ENCODE measurements around the gene CAMK2D.
A peak's percentile ranks its signal among the peaks of the same experiment; 100 is the strongest.

The CAMK2D gene

DNA sequence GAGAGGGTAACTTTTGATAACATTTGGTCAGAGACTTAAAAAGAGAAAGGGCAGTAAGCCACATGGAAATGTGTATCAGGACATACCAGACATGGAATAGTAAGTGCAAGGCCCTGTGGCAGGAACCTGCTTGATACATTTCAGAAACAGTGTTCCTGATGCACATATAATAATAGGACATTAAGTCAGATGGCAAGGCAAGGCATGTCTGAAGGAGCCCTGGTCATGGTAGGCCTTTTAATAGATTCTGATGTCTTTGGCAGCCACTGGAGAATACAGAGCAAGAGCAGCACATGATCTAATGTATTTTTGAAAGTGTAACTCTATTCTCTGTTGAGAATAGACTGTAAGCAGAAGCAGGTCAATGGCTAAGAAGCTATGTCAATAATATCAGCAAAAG is 279.7 kb downstream of the CAMK2D start:
- in situ Hi-C loops (cut with HindIII; ENCODE audit: low pct_ligation_motif_present, low pct_unique_long_range_greater_than_20kb, low sequenced_read_pairs): no loop called here
- no peak for DNase-seq

DNA sequence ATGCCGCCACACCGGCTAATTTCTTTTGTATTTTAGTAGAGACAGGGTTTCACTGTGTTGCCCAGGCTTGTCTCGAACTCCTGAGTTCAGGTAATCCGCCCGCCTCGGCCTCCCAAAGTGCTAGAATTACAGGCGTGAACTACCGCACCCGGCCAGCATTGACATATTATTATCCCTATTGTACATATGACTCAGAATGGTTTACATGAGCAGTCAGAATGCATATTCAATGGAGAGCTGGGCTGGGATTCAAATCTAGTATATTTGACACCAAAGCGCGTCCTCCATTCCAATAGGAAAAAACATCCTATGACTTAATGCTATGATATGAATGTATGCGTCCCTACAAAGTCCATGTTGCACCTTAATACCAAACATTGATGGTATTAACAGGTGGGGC is 281.4 kb downstream of the CAMK2D start:
- in situ Hi-C loops (cut with HindIII; ENCODE audit: low pct_ligation_motif_present, low pct_unique_long_range_greater_than_20kb, low sequenced_read_pairs): no loop called here
- no peak for DNase-seq

DNA sequence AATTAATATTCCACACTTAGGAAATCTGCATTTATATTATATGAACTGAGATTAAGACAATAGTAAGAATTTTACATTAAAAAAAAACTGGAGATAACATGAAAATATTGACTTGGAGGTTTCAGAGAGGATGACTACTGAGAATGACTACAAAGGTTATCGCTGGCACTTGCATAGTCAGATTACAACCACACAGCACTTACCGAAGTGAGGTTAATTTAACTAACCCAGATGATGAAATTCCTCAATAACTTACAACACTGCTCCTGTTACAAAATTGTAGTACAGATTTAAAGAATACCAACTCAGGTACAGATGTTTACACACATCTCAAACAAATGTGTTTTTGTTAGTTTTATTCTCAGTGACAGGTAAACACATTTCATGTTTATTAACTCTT is 283.5 kb downstream of the CAMK2D start:
- DNase-seq: no peak
- in situ Hi-C loops (cut with HindIII; ENCODE audit: low pct_ligation_motif_present, low pct_unique_long_range_greater_than_20kb, low sequenced_read_pairs): no loop called here

DNA sequence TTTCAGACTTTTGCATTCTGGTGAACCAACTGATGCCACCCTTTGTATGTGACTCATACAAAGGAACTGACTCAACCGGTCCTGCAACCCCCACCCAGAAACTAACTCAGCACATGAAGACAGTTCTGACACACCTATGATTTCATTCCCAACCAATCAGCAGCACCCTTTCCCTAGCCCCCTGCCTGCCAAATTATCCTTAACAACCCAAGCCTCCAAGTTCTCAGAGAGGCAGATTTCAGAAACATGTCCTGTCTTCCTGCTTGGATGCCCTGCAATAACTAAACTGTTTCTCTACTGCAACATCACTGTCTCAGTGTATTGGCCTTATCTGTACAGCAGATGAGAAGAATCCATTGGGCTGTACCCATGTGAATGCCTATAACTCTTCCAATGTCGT is 284.7 kb downstream of the CAMK2D start:
- in situ Hi-C loops (cut with HindIII; ENCODE audit: low pct_ligation_motif_present, low pct_unique_long_range_greater_than_20kb, low sequenced_read_pairs): no loop called here
- no peak for DNase-seq

DNA sequence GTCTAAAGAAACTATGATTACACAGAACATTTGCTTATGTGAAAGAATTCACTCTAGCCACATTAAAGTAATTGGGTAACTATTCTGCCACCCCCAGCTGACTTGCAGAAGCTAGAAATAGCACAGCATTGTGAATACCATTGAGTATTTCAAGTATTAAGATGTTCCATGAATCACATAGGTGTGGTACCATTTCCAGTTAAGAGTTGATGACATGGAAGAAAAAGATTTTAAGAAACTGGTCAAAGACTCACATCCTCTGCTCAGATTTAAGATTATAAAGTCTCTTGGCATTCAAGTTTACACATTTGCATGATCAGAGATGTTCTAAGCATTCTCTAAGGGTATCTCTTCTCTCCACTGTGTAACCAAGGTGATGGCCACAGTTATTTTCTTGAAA is 287.5 kb downstream of the CAMK2D start:
- DNase-seq: no peak
- in situ Hi-C loops (cut with HindIII; ENCODE audit: low pct_ligation_motif_present, low pct_unique_long_range_greater_than_20kb, low sequenced_read_pairs): no loop called here

DNA sequence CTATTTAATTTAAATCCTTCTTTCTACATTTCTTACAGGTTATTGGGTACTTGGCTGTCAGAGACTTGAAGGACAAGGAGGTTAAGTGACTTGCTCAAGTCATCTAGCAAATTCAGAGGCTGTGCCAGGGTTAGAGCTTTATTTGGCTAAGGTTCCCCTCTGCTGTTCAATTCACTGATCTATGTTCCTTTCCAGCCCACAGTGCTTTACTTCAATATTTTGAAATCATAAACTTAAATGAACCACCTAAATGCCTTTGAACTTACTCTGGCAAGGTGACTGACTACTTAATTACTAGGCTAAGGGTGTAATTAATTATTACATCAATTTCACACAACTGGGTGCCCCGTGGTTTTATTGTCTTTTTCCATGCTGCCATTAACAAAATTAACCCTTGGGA is 288.7 kb downstream of the CAMK2D start:
- in situ Hi-C loops (cut with HindIII; ENCODE audit: low pct_ligation_motif_present, low pct_unique_long_range_greater_than_20kb, low sequenced_read_pairs): no loop called here
- DNase-seq: no peak

DNA sequence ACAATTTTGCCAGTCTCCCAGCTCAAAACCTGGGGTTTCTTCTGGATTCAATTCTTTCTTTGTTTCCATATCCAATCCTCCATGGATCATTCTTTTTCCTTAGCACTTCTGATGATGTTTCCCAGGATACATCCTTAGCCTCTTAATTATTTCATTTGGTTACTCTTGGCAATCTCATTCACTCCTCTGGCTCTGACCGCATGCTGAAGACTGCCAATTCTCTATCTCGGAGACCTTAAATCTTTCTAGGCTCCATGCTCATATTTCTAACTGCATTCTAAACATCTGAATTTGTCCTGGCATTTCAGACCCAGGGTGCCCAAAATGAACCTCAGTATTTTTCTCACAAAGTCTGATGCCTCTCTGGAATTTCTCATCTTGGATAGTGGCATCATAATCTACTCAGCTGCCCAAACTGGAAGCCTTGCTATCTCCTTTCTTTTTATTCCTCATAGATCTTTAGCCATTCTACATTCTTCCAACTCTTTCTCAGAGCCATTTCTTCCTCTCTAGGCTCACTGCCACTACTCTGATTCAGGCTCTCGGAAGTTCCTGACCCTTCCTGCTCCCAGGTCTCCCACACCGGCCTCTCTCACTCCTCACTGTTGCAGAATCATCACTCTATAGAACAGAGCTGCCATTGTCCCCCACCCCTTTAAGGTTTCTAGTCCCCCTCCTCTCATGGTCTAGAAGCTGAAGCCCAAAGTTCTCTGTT is 290.2 kb downstream of the CAMK2D start:
- no peak for DNase-seq
- in situ Hi-C loops (cut with HindIII; ENCODE audit: low pct_ligation_motif_present, low pct_unique_long_range_greater_than_20kb, low sequenced_read_pairs): no loop called here

DNA sequence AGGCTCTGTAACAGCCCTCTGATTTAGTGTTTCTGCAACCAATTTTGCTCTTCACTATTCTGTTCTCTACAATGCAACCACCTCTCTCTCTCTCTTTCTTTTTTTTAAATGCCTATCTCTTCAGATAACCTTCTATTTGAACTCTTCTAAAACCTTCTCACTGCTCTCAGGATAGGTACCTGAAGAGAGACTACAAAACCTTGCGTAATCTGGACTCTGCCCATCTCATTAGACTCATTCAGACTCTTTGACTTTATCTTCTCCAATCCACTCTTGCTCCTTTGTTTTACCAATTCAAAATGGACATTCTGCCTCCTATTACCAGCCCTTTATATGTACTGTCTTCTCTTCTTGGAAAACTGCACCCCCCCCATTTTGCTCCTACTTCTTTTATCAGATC is 291.6 kb downstream of the CAMK2D start:
- DNase-seq: no peak
- in situ Hi-C loops (cut with HindIII; ENCODE audit: low pct_ligation_motif_present, low pct_unique_long_range_greater_than_20kb, low sequenced_read_pairs): no loop called here

DNA sequence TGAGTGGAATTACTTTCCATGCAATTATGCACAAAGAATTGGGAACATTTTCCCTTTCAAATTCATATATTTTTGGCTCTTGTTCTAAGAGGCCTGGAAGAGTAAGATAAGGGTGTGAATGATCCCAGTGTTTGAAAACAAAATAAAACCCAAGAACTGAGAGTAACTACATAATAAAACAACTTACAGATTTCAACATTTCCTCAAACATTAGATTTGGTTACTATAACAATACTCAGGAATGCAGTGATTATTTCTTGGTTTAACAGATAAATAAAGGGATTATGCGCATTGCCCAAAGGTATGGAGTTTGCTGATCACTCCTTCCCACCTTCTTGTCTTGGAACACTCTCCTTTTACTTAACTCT is 292.5 kb downstream of the CAMK2D start:
- DNase-seq: no peak
- in situ Hi-C loops (cut with HindIII; ENCODE audit: low pct_ligation_motif_present, low pct_unique_long_range_greater_than_20kb, low sequenced_read_pairs): no loop called here

DNA sequence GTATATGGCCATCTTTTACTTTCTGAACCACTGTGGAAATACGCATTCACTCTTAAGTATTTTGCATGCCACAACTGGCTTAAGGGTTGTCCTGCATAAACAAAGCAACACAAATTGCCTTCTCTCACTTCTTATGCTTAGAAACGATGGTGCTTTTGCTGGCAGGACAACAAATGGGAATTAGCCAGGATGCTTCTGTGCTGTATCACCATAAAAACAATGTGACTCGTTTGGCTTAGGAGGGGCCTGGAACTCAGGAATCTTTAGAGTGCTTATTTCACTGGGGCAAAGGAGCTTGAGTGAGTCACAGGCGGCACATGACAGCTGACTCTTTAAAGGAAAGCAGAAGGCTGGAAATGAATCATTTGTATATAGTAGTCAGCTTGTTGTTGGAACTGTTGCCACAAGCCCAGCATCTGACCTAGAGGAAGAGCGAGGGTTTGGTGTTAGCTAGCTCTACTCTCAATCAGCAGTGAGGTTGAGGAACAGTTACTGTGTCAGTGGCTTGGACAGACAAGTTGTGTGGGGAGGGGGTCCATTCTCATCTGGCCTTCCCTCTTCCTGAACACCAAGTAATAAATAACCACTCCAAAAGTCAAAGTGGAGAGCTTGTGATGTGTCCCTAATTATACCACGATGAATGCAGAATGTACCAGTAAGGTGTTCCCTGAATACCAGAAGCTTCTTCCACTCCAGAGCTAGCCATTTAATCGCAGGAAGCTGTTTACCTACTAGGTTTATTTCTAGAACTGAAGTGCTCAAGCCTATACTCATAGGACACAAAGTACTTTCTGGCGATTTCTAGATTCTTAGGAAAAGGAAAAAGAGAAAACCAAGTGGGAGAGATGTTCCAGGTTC is 293.1 kb downstream of the CAMK2D start:
- peak; percentile 95 for DNase-seq
- in situ Hi-C loops (cut with HindIII; ENCODE audit: low pct_ligation_motif_present, low pct_unique_long_range_greater_than_20kb, low sequenced_read_pairs): no loop called here

DNA sequence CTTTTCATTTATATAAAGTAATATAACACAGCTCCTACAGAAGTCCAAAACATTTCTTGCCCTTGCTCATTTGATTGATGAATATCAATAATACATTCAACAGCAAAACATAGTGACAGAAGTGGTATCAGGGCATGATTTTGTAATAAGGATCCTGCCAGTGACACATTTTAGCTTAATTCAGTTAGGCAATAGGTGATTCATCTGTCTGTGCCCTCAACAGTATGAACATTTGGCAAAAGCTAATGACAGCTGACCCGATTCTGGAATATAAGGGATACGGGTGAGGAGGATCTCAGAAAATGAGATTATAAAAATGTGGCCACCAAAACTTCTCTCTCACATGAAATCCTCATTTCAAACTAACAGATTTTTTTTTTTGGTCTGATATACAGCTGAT is 294.0 kb downstream of the CAMK2D start:
- DNase-seq: peak; percentile 62
- in situ Hi-C loops (cut with HindIII; ENCODE audit: low pct_ligation_motif_present, low pct_unique_long_range_greater_than_20kb, low sequenced_read_pairs): no loop called here

DNA sequence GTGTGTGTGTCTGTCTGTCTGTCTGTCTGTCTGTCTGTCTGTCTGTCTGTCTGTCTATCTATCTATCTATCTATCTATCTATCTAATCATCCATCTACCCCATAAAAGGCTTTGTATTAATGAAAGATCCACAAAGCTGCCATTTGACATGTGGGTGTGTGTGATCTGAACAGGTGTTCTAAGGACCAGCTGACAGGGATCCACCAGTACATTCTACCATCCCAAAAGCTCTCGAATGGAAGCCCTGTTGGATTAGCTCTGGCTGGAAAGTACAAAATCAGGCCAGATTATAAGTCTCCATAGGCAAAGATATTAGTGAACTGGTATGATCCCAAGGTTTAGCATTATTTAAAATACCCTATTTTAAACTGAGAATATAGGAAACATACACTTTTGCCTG is 299.3 kb downstream of the CAMK2D start:
- DNase-seq: no peak
- in situ Hi-C loops (cut with HindIII; ENCODE audit: low pct_ligation_motif_present, low pct_unique_long_range_greater_than_20kb, low sequenced_read_pairs): no loop called here

DNA sequence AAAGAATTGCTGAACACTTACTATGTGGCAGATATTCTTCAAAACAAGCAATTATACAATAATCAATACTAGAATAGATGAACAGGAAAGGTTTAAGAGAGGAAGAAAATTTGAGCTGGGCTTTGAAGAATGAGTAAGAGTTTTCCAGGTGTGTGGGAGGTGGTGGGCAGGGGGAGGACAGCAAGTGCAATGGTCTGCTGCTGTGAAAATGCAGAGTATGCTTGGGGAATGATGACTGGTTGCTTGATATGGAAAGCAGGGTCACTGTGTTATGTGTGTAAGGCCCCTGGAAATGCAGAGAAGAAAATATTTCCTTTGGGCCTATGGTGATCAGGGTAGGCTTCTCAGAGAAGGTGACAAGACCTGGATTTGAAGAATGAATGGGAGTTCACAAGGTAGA is 300.3 kb downstream of the CAMK2D start:
- DNase-seq: no peak
- in situ Hi-C loops (cut with HindIII; ENCODE audit: low pct_ligation_motif_present, low pct_unique_long_range_greater_than_20kb, low sequenced_read_pairs): no loop called here

DNA sequence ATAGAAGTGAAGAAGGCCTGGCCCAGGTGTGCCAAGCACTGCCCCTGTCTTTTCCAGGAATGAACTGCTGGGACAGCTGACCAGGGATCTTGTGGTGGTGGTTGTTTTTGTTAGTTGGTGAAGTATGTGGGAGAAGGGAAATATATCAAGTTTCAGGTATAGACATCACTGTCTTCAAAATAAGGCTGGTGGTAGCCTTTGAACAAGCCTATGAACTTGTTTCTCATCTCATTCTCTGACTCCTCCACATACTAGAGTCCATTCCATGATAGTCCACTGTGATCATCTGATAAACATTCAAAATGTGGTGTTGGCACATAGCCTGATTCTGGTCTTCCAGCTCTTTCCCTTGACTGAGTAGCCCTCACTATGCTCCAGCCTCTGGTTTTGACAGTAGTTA is 303.7 kb downstream of the CAMK2D start:
- DNase-seq: no peak
- in situ Hi-C loops (cut with HindIII; ENCODE audit: low pct_ligation_motif_present, low pct_unique_long_range_greater_than_20kb, low sequenced_read_pairs): no loop called here

DNA sequence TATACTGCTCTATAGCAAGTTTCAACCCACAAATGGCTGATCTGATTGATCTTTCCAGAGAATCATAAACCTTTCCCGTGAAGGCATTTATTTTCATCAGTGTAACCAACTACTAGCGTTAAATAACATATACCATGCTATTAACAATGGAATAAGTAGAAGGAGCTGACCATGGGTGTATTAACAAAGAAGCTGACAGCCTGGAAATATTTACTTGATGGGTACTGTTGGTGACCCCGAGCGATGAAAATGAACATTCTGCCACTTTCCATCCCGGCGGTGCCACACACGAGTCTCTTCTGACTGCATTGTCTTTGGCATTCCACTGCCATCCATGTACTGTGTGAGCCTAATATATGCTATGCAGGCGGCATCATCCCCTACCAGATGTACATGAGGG is 304.4 kb downstream of the CAMK2D start:
- DNase-seq: no peak
- in situ Hi-C loops (cut with HindIII; ENCODE audit: low pct_ligation_motif_present, low pct_unique_long_range_greater_than_20kb, low sequenced_read_pairs): no loop called here

DNA sequence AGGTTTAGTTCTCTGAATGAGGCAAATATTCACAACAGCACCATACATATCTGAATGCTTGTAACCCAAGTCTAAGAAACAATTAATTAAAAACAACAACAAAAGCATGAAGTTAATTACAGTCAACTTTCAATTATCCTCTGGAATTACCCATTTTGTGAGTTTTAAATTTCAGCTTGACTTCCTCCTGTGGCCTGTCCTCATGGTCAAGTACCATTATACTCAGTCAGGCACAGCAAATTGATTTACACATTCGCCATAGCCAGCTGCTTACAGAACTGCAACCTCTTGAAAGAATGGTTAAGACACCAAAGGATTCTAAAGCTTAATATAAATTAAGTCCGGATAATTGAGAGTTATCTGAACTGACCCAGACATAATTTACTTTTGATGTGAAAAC is 306.5 kb downstream of the CAMK2D start:
- in situ Hi-C loops (cut with HindIII; ENCODE audit: low pct_ligation_motif_present, low pct_unique_long_range_greater_than_20kb, low sequenced_read_pairs): no loop called here
- no peak for DNase-seq

DNA sequence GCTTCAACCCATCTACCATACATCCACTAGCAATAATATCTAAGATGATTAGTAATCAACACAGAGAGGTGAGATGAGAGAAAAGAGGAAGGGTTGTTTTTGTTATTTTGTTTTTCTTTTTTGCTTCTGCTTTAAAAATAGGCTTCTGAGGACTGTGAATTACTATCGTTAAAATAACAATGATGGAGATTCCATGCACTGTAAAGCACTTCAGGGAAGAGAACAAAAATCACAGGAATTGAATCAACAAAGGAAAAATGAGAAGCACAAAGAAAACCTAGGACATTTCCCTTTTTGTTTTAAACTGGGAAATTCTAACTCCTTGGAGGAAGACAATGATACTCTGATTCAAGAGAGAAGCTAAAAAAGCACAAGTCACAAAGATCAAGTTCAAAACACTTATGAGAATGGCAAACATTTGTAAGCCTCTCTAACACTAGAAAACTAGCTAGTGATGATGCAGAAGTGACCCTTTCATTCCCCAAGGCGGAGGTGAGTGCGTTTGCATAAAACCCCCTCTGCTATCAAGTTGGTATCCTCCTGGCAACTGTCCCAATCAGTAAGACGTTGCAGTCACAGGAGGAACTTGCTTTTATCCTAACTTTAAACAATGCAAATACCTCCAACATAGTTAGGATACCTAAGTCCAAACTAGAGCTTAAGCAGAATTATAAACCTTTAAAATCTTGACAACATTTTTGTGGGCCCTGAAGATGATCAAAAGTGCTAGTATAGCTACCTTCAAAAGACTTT is 308.5 kb downstream of the CAMK2D start:
- in situ Hi-C loops (cut with HindIII; ENCODE audit: low pct_ligation_motif_present, low pct_unique_long_range_greater_than_20kb, low sequenced_read_pairs): no loop called here
- no peak for DNase-seq

DNA sequence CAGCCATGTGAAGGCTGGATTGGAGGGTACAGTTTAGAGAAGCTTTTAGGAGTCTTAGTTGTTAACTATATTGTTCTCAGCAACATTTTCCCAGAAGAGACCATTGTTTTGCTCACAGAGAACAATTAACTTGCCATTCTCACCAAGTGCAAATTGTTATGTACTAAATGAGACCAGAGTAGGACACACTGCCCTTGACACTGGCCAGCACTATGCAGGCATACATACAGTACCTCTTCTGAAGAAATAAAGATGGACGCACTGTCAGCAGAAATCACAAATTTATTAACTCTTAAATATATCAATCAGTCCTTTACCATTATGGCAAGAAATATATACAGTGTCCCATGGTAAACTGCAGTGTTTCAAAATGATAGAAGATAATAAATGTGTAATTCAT is 309.4 kb downstream of the CAMK2D start:
- in situ Hi-C loops (cut with HindIII; ENCODE audit: low pct_ligation_motif_present, low pct_unique_long_range_greater_than_20kb, low sequenced_read_pairs): no loop called here
- DNase-seq: no peak

DNA sequence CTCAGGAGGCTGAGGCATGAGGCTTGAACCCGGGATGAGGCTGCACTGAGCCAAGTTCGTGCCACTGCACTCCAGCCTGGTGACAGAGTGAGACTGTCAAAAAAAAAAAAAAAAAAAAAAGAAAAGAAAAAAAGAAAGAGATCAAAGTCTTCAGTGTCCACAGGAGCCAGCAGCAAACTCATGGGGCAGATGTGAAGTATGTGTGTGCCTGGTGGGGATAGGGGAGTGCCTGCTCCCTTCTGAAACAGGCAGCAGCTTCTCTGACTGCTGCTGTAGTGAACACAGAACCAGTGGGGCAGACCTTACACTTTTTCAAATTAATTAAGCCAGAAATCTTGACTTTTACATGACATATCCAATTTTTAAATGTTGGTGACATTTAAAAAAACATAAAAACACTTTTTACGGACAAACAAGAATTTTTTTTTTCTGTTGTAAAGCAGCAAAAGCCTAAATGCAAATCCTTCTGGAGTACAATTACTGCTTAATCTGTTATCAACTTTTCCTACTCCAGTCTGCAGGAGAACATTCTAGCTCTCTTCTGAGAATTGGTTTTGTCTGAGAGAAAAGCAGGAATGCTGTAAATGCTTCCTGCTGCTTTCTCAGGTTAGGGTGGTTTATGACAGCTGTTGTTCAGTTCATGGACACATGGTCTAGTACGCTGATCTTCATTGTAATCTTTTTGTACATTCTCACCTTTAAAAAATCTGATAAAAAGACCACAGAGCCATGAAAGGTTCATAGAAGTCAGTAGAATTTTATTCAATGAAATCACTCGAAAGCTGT is 311.1 kb downstream of the CAMK2D start:
- DNase-seq: no peak
- in situ Hi-C loops (cut with HindIII; ENCODE audit: low pct_ligation_motif_present, low pct_unique_long_range_greater_than_20kb, low sequenced_read_pairs): no loop called here

Measured in ACHN (cell line).